Smooth muscle cell (in vitro differentiated cells): ENCODE results near the gene PTOV1. TPM values are rescaled to one million over a fixed set of nuclear protein-coding genes. Genes with fewer than 3 reads are reported as not detected.
"Not testable (repeated sequence)": the region's sequence is repeated elsewhere in the genome, so short reads cannot be mapped to it uniquely, and the experiment has no call there.

ENCODE experiments used
- DNase-seq: peaks from one replicate; lab custom pipeline; 2025; ENCODE audit not compliant: unreplicated experiment; lab: John Stamatoyannopoulos, UW
- H2AFZ ChIP-seq: fragments of 200-600 bp; sonication (generic); 2 replicates; pipeline ENCODE4 v1.6.0; 2016; ENCODE audit warnings: antibody characterized with exemption, low read depth, mild to moderate bottlenecking
- H3F3A ChIP-seq: fragments of 200-600 bp; sonication (generic); 2 replicates; pipeline ENCODE4 v1.6.0; 2017; ENCODE audit warnings: antibody characterized with exemption, low read depth
- H3K27ac ChIP-seq: fragments of 200-600 bp; sonication (generic); 2 replicates; pipeline ENCODE4 v1.5.1; 2016; ENCODE audit warnings: low read depth, mild to moderate bottlenecking
- H3K27me3 ChIP-seq: fragments of 200-600 bp; sonication (generic); 2 replicates; pipeline ENCODE4 v1.6.1; 2016; ENCODE audit warnings: low read depth, mild to moderate bottlenecking
- H3K36me3 ChIP-seq: fragments of 200-600 bp; sonication (generic); 2 replicates; pipeline ENCODE4 v1.5.1; 2016; ENCODE audit warnings: low read depth
- H3K4me1 ChIP-seq: fragments of 200-600 bp; sonication (generic); 2 replicates; pipeline ENCODE4 v1.5.1; 2016; ENCODE audit warnings: low read depth
- H3K4me2 ChIP-seq: fragments of 200-600 bp; sonication (generic); 2 replicates; pipeline ENCODE4 v1.6.0; 2016; ENCODE audit warnings: mild to moderate bottlenecking
- H3K4me3 ChIP-seq: fragments of 200-600 bp; sonication (generic); 2 replicates; pipeline ENCODE4 v1.5.1; 2016; ENCODE audit warnings: mild to moderate bottlenecking
- H3K79me2 ChIP-seq: fragments of 200-600 bp; sonication (generic); 2 replicates; pipeline ENCODE4 v1.6.0; 2016; ENCODE audit warnings: low read depth, mild to moderate bottlenecking
- H3K9ac ChIP-seq: fragments of 200-600 bp; sonication (generic); 2 replicates; pipeline ENCODE4 v1.6.0; 2016; ENCODE audit warnings: low read depth
- H3K9me3 ChIP-seq: fragments of 200-600 bp; sonication (generic); replicated peaks from 2 replicates; pipeline ENCODE4 v1.5.1; 2016; ENCODE audit warnings: low read depth
- H4K20me1 ChIP-seq: fragments of 200-600 bp; sonication (generic); 2 replicates; pipeline ENCODE4 v1.6.0; 2016; ENCODE audit warnings: low read depth
- CTCF ChIP-seq: fragments of 200-600 bp; sonication (generic); IDR thresholded peaks from 2 replicates; pipeline ENCODE4 v1.5.1; 2017; ENCODE audit warnings: borderline replicate concordance, mild to moderate bottlenecking, antibody characterized with exemption; ENCODE audit not compliant: insufficient read depth, poor library complexity, severe bottlenecking
- WGBS: methylation state at CpG from one replicate; pipeline ENCODE4 v1.1.7; 2016; ENCODE audit warnings: low lambda C conversion rate; 5-methylcytosine and 5-hydroxymethylcytosine counted together
- polyA plus RNA-seq: library from polyadenylated mRNA; unstranded; fragments of >200 nt; fragmentation: Nextera tagmentation; extraction: Ambion mirVana; gene quantifications from 2 replicates; pipeline ENCODE4 v1.2.1, GENCODE V29; 2016
- total RNA-seq: library from RNA; depleted of rRNA; stranded (reverse); fragments of >200 nt; gene quantifications from 2 replicates; pipeline ENCODE4 v1.2.3, GENCODE V29; 2014

The PTOV1 gene
- total and polyA plus RNA-seq, 2 experiments from 2014 or later, result 81.0 to 256 TPM

GRCh38 chr19:49818649-49819370 lies 32.1 kb upstream of the PTOV1 start:
- 58% methylated on average over 13 of the region's 16 CpGs for WGBS
- H2AFZ ChIP-seq, result peak overlapping the region; percentile 86
- H3K27ac ChIP-seq, result peak overlapping the region; percentile 97
- peak overlapping the region; percentile 97 for H3K4me2 ChIP-seq
- H3K9me3 ChIP-seq, result no peaks in the 10 kb centered on the region
- H3K79me2 ChIP-seq, result peaks cover 49% of the 10 kb centered on the region
- H3K4me1 ChIP-seq, result peaks cover 9% of the 10 kb centered on the region
- H3F3A ChIP-seq, result peaks cover 11% of the 10 kb centered on the region
- DNase-seq, result no peak
- peaks cover 8% of the 10 kb centered on the region for H4K20me1 ChIP-seq
- no peak for TF ChIP-seq CTCF
- H3K4me3 ChIP-seq, result peak overlapping the region; percentile 81
- peak overlapping the region; percentile 97 for H3K9ac ChIP-seq
- H3K27me3 ChIP-seq, result no peaks in the 10 kb centered on the region
- H3K36me3 ChIP-seq, result no peaks in the 10 kb centered on the region

- H3K36me3 ChIP-seq, H3K9me3 ChIP-seq, H3K4me1 ChIP-seq, H3K27me3 ChIP-seq, H3F3A ChIP-seq, DNase-seq, H2AFZ ChIP-seq: not testable (repeated sequence)
- H3K27ac ChIP-seq, result peak overlapping the region; percentile 97
- H4K20me1 ChIP-seq, result peaks cover 16% of the 10 kb centered on the region
- H3K9ac ChIP-seq, result peak overlapping the region; percentile 97
- H3K4me2 ChIP-seq, result peak overlapping the region; percentile 97
- WGBS, result 95% methylated on average over 7 of the region's 7 CpGs
- peaks cover 56% of the 10 kb centered on the region for H3K79me2 ChIP-seq
- H3K4me3 ChIP-seq, result peak overlapping the region; percentile 81
Measured at GRCh38 chr19:49819452-49820115, 31.4 kb upstream of the PTOV1 start.

- no peak overlapping the region for H3K9ac ChIP-seq
- no peak overlapping the region for H3K4me3 ChIP-seq
- H2AFZ ChIP-seq, result no peak overlapping the region
- H3K79me2 ChIP-seq, result peaks cover 62% of the 10 kb centered on the region
- no peak overlapping the region for H3K4me2 ChIP-seq
- WGBS, result 63% methylated on average over 10 of the region's 10 CpGs
- peaks cover 4% of the 10 kb centered on the region for H3F3A ChIP-seq
- no peak for DNase-seq
- no peaks in the 10 kb centered on the region for H3K36me3 ChIP-seq
- H3K27ac ChIP-seq, result peak overlapping the region; percentile 52
- no peaks in the 10 kb centered on the region for H3K9me3 ChIP-seq
- no peaks in the 10 kb centered on the region for H3K27me3 ChIP-seq
- peaks cover 7% of the 10 kb centered on the region for H3K4me1 ChIP-seq
- no peak for TF ChIP-seq CTCF
- H4K20me1 ChIP-seq, result peaks cover 22% of the 10 kb centered on the region
Measured at GRCh38 chr19:49820125-49820524, 30.8 kb upstream of the PTOV1 start.

GRCh38 chr19:49823472-49823871 lies 27.5 kb upstream of the PTOV1 start:
- H3K4me2 ChIP-seq, result no peak overlapping the region
- H3K9ac ChIP-seq, result no peak overlapping the region
- no peak overlapping the region for H3K4me3 ChIP-seq
- peaks cover 62% of the 10 kb centered on the region for H3K79me2 ChIP-seq
- 97% methylated on average over 12 of the region's 12 CpGs for WGBS
- H3K4me1 ChIP-seq, result peaks cover 7% of the 10 kb centered on the region
- no peaks in the 10 kb centered on the region for H3K9me3 ChIP-seq
- no peaks in the 10 kb centered on the region for H3F3A ChIP-seq
- no peak for DNase-seq
- H3K27ac ChIP-seq, result no peak overlapping the region
- H3K36me3 ChIP-seq, result no peaks in the 10 kb centered on the region
- no peak overlapping the region for H2AFZ ChIP-seq
- H4K20me1 ChIP-seq, result peaks cover 54% of the 10 kb centered on the region
- no peak for TF ChIP-seq CTCF
- H3K27me3 ChIP-seq, result no peaks in the 10 kb centered on the region
